Naive thymus-derived CD8-positive, alpha-beta T cell (primary cell): ENCODE data around the gene PDE4D. TPM values are rescaled to one million over a fixed set of nuclear protein-coding genes. Genes with fewer than 3 reads are reported as not detected.
A peak's percentile ranks its signal among the peaks of the same experiment; 100 is the strongest.
"Not testable (repeated sequence)": the region's sequence is repeated elsewhere in the genome, so short reads cannot be mapped to it uniquely, and the experiment has no call there.

Source experiments
- ATAC-seq, 2 donors: fragments of 150-1000 bp; cut with Tn5 transposase in 1 of 2; sonication (Bioruptor Pico), chemical (Tn5 transposase) in 1 of 2; 1 replicate in 1 of 2; 2 replicates in 1 of 2; pipeline ENCODE4 v1.10.0; 2021; ENCODE audit warnings: mild to moderate bottlenecking in 2 of 2, moderate library complexity in 2 of 2
- POLR2A ChIA-PET: fragments of 350-600 bp; sonication (Branson Sonifier 250); formaldehyde crosslinking; loops from one replicate; lab custom pipeline; 2021; ENCODE audit warnings: antibody characterized with exemption; lab: Charles Lee
- DNase-seq, 10 donors: peaks; one replicate each; pipeline versions ENCODE4 v3.0.0 to v3.0.0-alpha.2; 2020 to 2022
- H3K27ac Mint-ChIP-seq, 10 donors: one replicate each; pipeline ENCODE4 v1.8.0; 2020 to 2022; ENCODE audit warnings: mild to moderate bottlenecking in 10 of 10, mixed read lengths in 10 of 10, moderate library complexity in 4 of 10, inconsistent platforms in 1 of 10
- H3K27me3 Mint-ChIP-seq, 5 donors: one replicate each; pipeline ENCODE4 v1.8.0; 2021 to 2022; ENCODE audit warnings: mixed read lengths in 5 of 5
- H3K36me3 Mint-ChIP-seq, 3 donors: one replicate each; pipeline ENCODE4 v1.8.0; 2020 to 2022; ENCODE audit warnings: mixed read lengths in 3 of 3, mild to moderate bottlenecking in 2 of 3, inconsistent platforms in 1 of 3
- H3K4me1 Mint-ChIP-seq, 4 donors: one replicate each; pipeline ENCODE4 v1.8.0; 2021 to 2022; ENCODE audit warnings: mixed read lengths in 4 of 4
- H3K4me3 Mint-ChIP-seq, 10 donors: one replicate each; pipeline ENCODE4 v1.8.0; 2020 to 2022; ENCODE audit warnings: mild to moderate bottlenecking in 10 of 10, mixed read lengths in 10 of 10, moderate library complexity in 6 of 10, inconsistent platforms in 1 of 10
- H3K9me3 Mint-ChIP-seq, 9 donors: one replicate each; pipeline ENCODE4 v1.8.0; 2020 to 2022; ENCODE audit warnings: mixed read lengths in 9 of 9, mild to moderate bottlenecking in 3 of 9, inconsistent platforms in 1 of 9, moderate library complexity in 1 of 9
- polyA plus RNA-seq, 3 donors: library from polyadenylated mRNA; unstranded; fragments of 300-500 nt; fragmentation: Illumina TruSeq; gene quantifications; one replicate each; pipeline ENCODE4 v1.2.3, GENCODE V29; 2021
- total RNA-seq, 8 experiments: library from RNA in 2 of 8; stranded (reverse) in 2 of 8; gene quantifications; one replicate each; pipeline ENCODE4 v1.2.3 and lab custom pipeline; 2021 to 2026

Gene PDE4D
- total and polyA plus RNA-seq, 5 experiments from 2014 or later: 5.8 to 35.9 (median 8.8) TPM

DNA sequence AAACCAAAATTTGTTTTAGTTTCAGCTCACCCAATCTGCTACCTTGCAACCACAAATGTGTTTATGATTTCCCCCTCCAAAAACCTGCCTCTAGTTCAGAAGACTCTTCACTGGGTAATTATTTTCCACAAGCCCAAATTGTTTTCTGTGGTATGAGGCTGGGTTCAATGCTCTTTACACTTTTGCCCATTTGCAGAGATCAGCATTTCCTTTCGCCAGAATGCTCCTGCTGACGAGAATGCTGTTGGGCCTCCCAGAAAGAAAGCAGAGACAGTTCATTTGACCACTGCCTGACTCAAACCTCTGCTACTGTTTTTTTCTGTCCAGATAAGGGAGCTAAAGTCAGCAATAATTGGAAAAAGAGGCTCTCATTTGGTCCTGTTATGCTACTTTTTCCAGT is 427.3 kb downstream of the PDE4D start:
- Mint-ChIP-seq H3K4me1 (no peaks in the 10 kb centered on the region), H3K36me3 (no peaks in the 10 kb centered on the region), H3K9me3 (no peaks in the 10 kb centered on the region), H3K4me3 (no peak overlapping the region), H3K27ac (no peak overlapping the region), H3K27me3 (peaks cover 0 to 2% (median 0%) of the 10 kb centered on the region in 5 donors)
- POLR2A ChIA-PET: interaction anchor here (0.5 kb wide), 1 partner anchor 606 kb away, joined by 3 read pairs; no protein-coding TSS in a partner anchor
- no peak for ATAC-seq
- no peak for DNase-seq

DNA sequence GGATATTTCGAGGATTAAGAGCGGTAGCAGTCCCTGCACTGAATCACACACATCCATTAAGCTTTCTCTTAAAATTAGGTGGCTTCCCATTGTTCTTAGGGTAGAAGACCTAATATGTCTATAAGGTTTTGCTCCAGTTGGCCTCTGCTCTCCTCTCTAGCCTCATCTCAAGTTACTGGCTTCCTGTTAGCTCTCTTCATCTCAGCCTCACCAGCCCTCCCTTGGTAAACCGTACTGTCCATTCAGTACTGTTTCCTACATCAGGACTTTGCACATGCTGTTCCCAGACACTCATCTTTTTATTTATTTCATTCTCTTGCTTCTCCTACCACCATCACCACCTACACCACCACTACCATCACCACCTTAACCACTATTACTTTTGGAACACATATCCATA is 428.6 kb downstream of the PDE4D start:
- H3K27me3 Mint-ChIP-seq: peaks cover 0 to 2% (median 0%) of the 10 kb centered on the region in 5 donors
- H3K36me3 Mint-ChIP-seq: no peaks in the 10 kb centered on the region
- POLR2A ChIA-PET: no interaction called here
- no peaks in the 10 kb centered on the region for H3K4me1 Mint-ChIP-seq
- H3K9me3 Mint-ChIP-seq: no peaks in the 10 kb centered on the region
- no peak overlapping the region for H3K27ac Mint-ChIP-seq
- DNase-seq (no peak), ATAC-seq (no peak)
- no peak overlapping the region for H3K4me3 Mint-ChIP-seq

DNA sequence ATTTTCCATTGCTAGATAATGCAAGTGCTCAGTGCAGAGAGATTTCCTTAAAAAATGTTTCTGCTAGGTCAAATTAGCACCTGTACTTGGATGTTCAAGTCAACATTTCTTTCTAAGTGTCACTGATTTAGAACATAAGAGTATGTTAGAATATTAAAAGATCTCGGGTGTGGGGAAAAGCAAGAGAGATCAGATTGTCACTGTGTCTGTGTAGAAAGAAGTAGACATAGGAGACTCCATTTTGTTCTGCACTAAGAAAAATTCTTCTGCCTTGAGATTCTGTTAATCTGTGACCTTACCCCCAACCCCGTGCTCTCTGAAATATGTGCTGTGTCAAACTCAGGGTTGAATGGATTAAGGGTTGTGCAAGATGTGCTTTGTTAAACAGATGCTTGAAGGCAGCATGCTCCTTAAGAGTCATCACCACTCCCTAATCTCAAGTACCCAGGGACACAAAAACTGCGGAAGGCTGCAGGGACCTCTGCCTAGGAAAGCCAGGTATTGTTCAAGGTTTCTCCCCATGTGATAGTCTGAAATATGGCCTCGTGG is 429.8 kb downstream of the PDE4D start:
- H3K4me3 Mint-ChIP-seq, H3K4me1 Mint-ChIP-seq, DNase-seq, H3K27ac Mint-ChIP-seq, ATAC-seq, POLR2A ChIA-PET, H3K36me3 Mint-ChIP-seq, H3K27me3 Mint-ChIP-seq, H3K9me3 Mint-ChIP-seq: not testable (repeated sequence)

DNA sequence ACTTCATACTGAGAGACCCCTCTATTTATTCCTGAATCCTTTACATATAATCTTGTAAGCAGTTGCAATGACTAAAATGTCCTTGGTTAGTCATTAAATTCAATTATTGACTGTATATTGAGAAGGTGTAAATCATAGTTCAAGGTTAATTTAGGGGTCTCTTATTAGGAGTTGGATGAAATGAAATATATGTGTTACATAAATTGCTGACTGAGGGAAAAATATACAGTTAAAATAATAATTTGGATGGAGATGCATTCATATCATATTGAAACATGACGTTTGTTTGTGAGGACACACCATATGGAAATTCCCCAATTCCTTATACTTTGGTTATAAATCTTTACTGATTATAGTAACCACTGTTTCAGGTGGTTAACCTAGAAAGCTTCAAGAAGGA is 430.6 kb downstream of the PDE4D start:
- Mint-ChIP-seq H3K36me3 (no peaks in the 10 kb centered on the region), H3K4me1 (no peaks in the 10 kb centered on the region), H3K27ac (no peak overlapping the region), H3K4me3 (no peak overlapping the region), H3K27me3 (peaks cover 0 to 3% (median 0%) of the 10 kb centered on the region in 5 donors), H3K9me3 (no peaks in the 10 kb centered on the region)
- POLR2A ChIA-PET: no interaction called here
- DNase-seq (no peak), ATAC-seq (no peak)

DNA sequence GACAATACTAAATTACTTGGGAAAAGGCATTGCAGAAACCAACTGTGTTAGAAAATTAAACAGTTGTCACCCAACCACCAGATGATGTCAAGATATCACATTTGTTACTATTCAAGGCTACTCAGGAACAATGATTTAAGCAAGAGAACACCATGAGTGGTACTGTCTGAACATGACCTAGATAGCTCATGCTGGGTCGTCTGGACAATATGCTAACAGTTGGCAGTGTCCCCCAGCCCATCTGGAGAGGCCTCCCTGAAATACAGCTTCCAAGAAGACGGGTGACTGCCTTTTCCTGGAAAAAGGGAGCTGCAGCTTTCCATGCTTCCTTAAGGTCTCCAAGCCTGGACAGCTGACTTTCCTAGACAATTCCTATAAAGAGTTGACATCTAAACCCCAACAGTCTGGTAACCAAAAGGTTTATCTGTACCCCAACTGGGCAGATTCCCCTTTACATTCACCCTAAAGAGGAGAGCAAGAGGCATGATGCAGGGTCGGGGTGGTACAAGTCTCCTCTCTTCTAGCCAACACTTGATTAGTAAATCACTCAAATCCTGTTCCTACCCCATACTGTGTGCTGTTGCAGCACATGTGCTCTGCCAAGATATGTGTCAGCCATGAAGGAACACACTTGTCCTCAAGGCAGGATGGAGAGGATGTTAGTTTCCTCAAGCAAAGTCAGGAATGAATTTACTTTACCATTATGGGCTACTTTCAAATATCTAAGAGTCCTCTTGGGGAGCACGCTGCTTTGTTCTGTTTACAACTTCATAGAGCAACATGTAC is 433.0 kb downstream of the PDE4D start:
- H3K4me1 Mint-ChIP-seq: no peaks in the 10 kb centered on the region
- no peak overlapping the region for H3K4me3 Mint-ChIP-seq
- ATAC-seq: no peak
- POLR2A ChIA-PET: no interaction called here
- DNase-seq: no peak
- H3K9me3 Mint-ChIP-seq: peaks cover 0 to 10% (median 6%) of the 10 kb centered on the region in 9 donors
- no peak overlapping the region for H3K27ac Mint-ChIP-seq
- H3K36me3 Mint-ChIP-seq: no peaks in the 10 kb centered on the region
- H3K27me3 Mint-ChIP-seq: peaks cover 0 to 10% (median 5%) of the 10 kb centered on the region in 5 donors

DNA sequence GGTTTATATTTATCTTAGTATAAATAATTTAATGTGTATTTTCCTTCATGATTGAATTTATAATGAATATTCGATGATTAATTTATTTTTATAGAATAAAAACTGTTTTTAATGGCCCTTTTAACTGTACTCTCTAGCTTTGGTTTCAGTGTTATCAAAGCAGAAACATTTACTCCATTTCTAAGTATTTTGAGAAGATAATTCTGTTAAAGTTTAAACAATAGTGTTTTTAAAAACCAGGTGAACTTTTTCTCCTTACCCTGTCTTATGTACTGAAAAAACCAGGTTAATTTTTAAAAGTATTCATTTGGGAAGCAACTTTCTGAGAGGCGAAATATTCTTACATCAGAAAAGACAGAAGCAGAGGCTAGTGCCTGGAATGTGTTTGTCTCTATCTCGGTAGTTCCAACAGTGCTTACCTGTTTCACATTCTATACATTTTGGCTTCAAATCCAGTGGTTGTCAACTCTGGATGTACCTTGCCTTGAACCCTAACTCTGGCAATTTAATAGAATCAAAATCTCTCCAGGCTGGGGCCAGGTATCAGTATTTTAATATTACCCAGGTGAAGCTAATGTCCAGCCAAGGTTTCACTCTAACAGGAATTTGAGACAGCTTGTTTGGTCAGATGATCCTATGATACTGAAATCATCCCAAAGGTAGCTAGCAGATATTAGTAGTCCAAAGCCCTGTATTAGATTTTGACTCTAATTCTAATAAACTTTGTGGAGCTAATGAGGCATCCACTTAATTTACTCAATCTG is 434.4 kb downstream of the PDE4D start:
- Mint-ChIP-seq H3K36me3 (no peaks in the 10 kb centered on the region), H3K4me3 (no peak overlapping the region), H3K27me3 (peaks cover 0 to 15% (median 2%) of the 10 kb centered on the region in 5 donors), H3K4me1 (no peaks in the 10 kb centered on the region), H3K27ac (no peak overlapping the region), H3K9me3 (peaks cover 0 to 13% (median 6%) of the 10 kb centered on the region in 9 donors)
- DNase-seq (no peak), ATAC-seq (no peak)
- POLR2A ChIA-PET: no interaction called here

DNA sequence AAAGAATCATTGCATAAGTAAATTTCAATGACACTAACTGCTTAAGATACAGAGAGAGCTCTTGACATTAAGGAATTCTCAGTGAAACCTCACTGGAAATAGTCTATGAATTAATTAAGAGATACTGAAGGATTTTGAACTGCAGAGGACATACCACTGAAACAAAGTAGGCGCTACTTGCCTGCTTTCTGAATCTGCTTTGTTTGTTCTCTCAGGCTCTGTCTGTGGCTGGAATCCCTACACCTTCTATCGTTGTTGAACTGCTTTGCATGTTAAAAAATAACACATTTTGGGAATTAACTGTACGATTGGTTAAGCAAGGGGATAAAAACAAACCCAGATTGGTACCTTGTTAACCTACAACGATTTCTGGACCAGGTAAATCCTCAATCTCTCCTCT is 435.2 kb downstream of the PDE4D start:
- Mint-ChIP-seq H3K4me1 (no peaks in the 10 kb centered on the region), H3K27ac (no peak overlapping the region), H3K27me3 (peaks cover 0 to 15% (median 2%) of the 10 kb centered on the region in 5 donors), H3K9me3 (peaks cover 0 to 13% (median 6%) of the 10 kb centered on the region in 9 donors), H3K4me3 (no peak overlapping the region), H3K36me3 (no peaks in the 10 kb centered on the region)
- POLR2A ChIA-PET: no interaction called here
- no peak for DNase-seq
- no peak for ATAC-seq

DNA sequence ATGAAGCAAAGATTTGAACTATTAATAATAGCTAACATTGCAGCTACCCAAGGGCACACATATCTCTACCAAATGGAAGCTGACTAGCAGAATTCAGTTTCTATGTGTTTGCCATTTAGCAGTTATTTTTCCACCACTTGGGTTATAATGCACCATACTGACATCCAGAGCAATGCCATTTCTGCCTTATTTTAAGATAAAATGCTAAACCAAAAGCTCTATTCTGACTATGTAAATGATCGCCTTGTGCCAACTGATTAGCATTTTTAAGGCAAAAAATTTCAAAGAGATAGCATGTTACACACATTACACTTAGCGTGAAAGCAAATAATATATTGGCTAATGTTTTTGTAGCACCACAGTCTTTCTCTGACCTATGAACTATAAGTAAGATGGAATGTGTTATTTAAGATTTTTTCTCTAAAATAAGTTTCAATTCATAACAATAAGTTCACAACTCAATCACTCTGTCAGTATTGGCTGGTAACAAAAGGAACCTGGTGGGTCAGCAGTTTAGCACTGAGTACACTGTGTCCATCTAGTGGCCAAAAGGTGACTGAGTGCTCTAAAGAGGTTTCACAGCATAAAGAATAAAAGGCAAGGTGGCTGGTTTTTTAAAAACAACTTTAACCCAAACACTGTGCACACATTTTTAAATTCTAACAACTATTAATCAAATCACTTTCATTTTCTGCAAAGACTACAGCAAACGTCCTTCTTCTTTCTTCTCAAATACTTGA is 443.5 kb downstream of the PDE4D start:
- peaks cover 0 to 5% (median 0%) of the 10 kb centered on the region in 5 donors for H3K27me3 Mint-ChIP-seq
- POLR2A ChIA-PET: no interaction called here
- no peak overlapping the region for H3K27ac Mint-ChIP-seq
- DNase-seq (no peak), ATAC-seq (no peak)
- H3K4me1 Mint-ChIP-seq: no peaks in the 10 kb centered on the region
- no peaks in the 10 kb centered on the region for H3K36me3 Mint-ChIP-seq
- no peak overlapping the region for H3K4me3 Mint-ChIP-seq
- H3K9me3 Mint-ChIP-seq: peaks cover 0 to 3% (median 0%) of the 10 kb centered on the region in 9 donors

DNA sequence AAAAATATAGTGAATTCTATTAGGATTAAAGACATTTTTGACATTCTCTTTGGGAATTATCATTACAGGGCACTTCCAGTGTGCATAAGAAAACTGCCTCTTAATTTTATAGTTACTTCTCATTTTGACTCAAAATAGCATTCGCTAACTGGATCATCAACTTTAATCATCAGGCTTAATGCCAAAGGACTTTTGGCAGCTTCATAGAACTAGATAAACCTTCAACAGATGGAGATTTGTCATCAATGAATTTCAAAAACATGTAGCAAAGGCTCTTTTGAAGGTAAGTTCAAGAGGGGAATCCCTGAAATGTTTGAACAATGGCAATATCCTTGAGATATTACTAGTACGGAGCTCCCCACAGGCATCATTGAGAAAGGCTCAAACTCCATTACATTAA is 447.2 kb downstream of the PDE4D start:
- ATAC-seq (no peak), DNase-seq (no peak)
- Mint-ChIP-seq H3K27me3 (peaks cover 0 to 11% (median 1%) of the 10 kb centered on the region in 5 donors), H3K27ac (no peak overlapping the region), H3K36me3 (no peaks in the 10 kb centered on the region), H3K4me1 (no peaks in the 10 kb centered on the region), H3K4me3 (no peak overlapping the region), H3K9me3 (no peaks in the 10 kb centered on the region)
- POLR2A ChIA-PET: no interaction called here

DNA sequence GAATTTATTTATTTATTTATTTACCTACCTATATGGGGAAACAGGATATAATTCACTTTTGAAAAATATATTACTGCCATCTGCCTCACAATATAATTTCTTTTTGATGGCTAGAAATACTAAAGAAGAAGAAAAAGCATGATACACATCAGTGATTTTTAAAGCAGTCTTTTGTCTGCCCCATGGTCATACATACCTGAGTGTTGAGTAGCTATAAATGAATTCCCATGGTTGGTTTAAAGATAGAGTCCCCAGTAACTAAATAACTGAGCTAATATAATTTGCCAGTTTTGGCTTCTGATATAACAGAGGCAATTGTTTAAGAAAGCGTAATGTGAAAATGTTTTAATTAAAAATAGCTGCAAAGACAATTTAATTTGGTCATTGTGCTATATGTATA is 447.8 kb downstream of the PDE4D start:
- Mint-ChIP-seq H3K4me3 (no peak overlapping the region), H3K4me1 (no peaks in the 10 kb centered on the region), H3K27me3 (peaks cover 0 to 11% (median 1%) of the 10 kb centered on the region in 5 donors), H3K36me3 (no peaks in the 10 kb centered on the region), H3K9me3 (no peaks in the 10 kb centered on the region), H3K27ac (no peak overlapping the region)
- POLR2A ChIA-PET: no interaction called here
- ATAC-seq (no peak), DNase-seq (no peak)

DNA sequence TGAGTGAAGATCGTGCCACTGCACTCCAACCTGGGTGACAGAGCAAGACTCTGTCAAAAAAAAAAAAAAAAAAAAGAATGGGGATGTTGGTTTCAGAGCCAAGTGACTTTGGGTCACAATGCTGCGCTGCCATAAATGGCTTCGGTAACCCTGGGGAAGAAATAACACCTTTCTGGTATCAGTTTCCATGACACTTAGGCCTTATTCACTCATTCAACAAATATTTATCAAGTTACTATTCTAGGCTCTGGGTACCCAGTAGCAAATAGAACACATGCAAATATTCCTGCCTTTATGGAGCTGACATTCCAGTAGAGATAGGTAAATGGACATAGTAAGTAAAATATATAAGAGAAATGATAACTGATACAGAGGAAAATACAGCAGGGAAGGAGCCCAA is 454.2 kb downstream of the PDE4D start:
- H3K27ac Mint-ChIP-seq: peak overlapping the region in 1 of 10 donors; percentile 15
- no peak overlapping the region for H3K4me3 Mint-ChIP-seq
- no peak for ATAC-seq
- no peaks in the 10 kb centered on the region for H3K9me3 Mint-ChIP-seq
- H3K27me3 Mint-ChIP-seq: peaks cover 2 to 9% (median 3%) of the 10 kb centered on the region in 5 donors
- DNase-seq: no peak
- POLR2A ChIA-PET: no interaction called here
- no peaks in the 10 kb centered on the region for H3K4me1 Mint-ChIP-seq
- H3K36me3 Mint-ChIP-seq: no peaks in the 10 kb centered on the region

DNA sequence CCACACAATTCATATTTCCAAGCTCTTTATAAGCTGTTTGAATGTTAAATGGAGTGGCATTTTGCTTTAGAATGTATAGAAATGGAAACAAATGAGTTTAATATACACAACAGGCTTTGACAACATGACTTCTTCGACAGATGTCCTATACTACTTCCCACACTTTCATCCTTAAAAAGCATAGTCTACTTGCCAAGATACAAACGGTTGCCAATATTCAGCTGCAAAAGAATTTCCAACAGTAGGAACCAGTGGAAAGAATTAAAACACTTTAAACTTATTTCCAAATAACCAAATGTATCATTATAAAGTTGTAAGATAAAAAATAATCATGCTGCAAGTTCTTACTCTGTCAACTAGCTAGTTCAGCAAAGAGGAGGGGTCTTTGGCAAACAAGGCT is 456.4 kb downstream of the PDE4D start:
- no peak for ATAC-seq
- peaks cover 0 to 8% (median 2%) of the 10 kb centered on the region in 5 donors for H3K27me3 Mint-ChIP-seq
- no peaks in the 10 kb centered on the region for H3K4me1 Mint-ChIP-seq
- DNase-seq: no peak
- no peak overlapping the region for H3K27ac Mint-ChIP-seq
- no peaks in the 10 kb centered on the region for H3K9me3 Mint-ChIP-seq
- POLR2A ChIA-PET: no interaction called here
- no peaks in the 10 kb centered on the region for H3K36me3 Mint-ChIP-seq
- H3K4me3 Mint-ChIP-seq: no peak overlapping the region
